ENCODE measurements around the gene IER3. TPM values are rescaled to one million over a fixed set of nuclear protein-coding genes. Genes with fewer than 3 reads are reported as not detected.

The IER3 gene
- total and polyA plus RNA-seq, 2 of the 13 experiments (the other 11 are each of a cell fraction or from before 2014, with no cell fraction given), result 51.1 to 131 TPM

DNA sequence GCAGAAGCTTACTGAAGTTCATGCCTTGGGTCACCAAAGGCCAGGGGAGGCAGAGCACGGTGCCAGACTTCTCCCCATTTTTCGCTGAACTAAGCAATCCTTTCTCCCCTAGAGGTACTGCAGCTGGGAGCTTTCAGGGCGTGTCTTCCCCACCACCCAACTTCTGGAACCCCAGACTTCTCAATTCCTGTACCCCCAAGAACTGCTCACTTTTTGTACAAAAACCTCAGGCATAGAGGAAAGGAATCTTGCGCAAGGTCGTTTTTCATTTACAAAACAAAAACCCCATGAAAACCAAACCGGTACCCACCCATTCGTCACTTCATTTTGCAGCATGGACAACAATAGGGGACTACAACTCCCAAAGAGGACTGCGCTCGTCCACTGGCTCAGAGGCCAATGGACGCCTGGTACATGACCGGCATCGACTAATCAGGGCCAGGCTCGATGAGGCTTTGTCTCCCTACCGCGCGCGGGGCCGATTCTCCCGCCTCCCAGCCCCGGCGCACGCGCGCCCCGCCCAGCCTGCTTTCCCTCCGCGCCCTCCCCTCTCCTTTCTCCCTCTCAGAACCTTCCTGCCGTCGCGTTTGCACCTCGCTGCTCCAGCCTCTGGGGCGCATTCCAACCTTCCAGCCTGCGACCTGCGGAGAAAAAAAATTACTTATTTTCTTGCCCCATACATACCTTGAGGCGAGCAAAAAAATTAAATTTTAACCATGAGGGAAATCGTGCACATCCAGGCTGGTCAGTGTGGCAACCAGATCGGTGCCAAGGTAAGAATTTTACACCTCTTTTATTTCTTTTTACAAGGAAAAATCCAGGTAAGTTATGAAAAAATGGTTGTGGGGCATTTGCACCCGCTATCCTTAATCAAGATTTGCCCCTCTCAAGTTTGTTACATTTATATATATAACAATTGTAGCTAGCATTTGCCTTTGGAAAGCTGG lies 24.3 kb downstream of the IER3 start, which contains the start of gene TUBB (continued):
- TF ChIP-seq, protein P1, sequence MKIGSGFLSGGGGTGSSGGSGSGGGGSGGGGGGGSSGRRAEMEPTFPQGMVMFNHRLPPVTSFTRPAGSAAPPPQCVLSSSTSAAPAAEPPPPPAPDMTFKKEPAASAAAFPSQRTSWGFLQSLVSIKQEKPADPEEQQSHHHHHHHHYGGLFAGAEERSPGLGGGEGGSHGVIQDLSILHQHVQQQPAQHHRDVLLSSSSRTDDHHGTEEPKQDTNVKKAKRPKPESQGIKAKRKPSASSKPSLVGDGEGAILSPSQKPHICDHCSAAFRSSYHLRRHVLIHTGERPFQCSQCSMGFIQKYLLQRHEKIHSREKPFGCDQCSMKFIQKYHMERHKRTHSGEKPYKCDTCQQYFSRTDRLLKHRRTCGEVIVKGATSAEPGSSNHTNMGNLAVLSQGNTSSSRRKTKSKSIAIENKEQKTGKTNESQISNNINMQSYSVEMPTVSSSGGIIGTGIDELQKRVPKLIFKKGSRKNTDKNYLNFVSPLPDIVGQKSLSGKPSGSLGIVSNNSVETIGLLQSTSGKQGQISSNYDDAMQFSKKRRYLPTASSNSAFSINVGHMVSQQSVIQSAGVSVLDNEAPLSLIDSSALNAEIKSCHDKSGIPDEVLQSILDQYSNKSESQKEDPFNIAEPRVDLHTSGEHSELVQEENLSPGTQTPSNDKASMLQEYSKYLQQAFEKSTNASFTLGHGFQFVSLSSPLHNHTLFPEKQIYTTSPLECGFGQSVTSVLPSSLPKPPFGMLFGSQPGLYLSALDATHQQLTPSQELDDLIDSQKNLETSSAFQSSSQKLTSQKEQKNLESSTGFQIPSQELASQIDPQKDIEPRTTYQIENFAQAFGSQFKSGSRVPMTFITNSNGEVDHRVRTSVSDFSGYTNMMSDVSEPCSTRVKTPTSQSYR (CRISPR knock-in tag; IDR thresholded peaks at IDR 0.05; ENCODE audit: borderline replicate concordance), result peak; percentile 66
- no peak; the same call in 1 of the 2 replicates for TF ChIP-seq MIER2 (CRISPR knock-in tag; IDR thresholded peaks at IDR 0.05)
- peak; percentile 90 for TF ChIP-seq ZNF772 (CRISPR knock-in tag; IDR thresholded peaks at IDR 0.05)
- TF ChIP-seq, protein P2, sequence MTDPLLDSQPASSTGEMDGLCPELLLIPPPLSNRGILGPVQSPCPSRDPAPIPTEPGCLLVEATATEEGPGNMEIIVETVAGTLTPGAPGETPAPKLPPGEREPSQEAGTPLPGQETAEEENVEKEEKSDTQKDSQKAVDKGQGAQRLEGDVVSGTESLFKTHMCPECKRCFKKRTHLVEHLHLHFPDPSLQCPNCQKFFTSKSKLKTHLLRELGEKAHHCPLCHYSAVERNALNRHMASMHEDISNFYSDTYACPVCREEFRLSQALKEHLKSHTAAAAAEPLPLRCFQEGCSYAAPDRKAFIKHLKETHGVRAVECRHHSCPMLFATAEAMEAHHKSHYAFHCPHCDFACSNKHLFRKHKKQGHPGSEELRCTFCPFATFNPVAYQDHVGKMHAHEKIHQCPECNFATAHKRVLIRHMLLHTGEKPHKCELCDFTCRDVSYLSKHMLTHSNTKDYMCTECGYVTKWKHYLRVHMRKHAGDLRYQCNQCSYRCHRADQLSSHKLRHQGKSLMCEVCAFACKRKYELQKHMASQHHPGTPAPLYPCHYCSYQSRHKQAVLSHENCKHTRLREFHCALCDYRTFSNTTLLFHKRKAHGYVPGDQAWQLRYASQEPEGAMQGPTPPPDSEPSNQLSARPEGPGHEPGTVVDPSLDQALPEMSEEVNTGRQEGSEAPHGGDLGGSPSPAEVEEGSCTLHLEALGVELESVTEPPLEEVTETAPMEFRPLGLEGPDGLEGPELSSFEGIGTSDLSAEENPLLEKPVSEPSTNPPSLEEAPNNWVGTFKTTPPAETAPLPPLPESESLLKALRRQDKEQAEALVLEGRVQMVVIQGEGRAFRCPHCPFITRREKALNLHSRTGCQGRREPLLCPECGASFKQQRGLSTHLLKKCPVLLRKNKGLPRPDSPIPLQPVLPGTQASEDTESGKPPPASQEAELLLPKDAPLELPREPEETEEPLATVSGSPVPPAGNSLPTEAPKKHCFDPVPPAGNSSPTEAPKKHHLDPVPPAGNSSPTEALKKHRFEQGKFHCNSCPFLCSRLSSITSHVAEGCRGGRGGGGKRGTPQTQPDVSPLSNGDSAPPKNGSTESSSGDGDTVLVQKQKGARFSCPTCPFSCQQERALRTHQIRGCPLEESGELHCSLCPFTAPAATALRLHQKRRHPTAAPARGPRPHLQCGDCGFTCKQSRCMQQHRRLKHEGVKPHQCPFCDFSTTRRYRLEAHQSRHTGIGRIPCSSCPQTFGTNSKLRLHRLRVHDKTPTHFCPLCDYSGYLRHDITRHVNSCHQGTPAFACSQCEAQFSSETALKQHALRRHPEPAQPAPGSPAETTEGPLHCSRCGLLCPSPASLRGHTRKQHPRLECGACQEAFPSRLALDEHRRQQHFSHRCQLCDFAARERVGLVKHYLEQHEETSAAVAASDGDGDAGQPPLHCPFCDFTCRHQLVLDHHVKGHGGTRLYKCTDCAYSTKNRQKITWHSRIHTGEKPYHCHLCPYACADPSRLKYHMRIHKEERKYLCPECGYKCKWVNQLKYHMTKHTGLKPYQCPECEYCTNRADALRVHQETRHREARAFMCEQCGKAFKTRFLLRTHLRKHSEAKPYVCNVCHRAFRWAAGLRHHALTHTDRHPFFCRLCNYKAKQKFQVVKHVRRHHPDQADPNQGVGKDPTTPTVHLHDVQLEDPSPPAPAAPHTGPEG (CRISPR knock-in tag; IDR thresholded peaks at IDR 0.05), result peak; percentile 67; the same call in 1 of the 2 replicates
- TF ChIP-seq, protein P3, sequence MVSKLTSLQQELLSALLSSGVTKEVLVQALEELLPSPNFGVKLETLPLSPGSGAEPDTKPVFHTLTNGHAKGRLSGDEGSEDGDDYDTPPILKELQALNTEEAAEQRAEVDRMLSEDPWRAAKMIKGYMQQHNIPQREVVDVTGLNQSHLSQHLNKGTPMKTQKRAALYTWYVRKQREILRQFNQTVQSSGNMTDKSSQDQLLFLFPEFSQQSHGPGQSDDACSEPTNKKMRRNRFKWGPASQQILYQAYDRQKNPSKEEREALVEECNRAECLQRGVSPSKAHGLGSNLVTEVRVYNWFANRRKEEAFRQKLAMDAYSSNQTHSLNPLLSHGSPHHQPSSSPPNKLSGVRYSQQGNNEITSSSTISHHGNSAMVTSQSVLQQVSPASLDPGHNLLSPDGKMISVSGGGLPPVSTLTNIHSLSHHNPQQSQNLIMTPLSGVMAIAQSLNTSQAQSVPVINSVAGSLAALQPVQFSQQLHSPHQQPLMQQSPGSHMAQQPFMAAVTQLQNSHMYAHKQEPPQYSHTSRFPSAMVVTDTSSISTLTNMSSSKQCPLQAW (CRISPR knock-in tag; IDR thresholded peaks at IDR 0.05), result no peak; the same call in none of the 2 replicates
- TF ChIP-seq, protein P4, sequence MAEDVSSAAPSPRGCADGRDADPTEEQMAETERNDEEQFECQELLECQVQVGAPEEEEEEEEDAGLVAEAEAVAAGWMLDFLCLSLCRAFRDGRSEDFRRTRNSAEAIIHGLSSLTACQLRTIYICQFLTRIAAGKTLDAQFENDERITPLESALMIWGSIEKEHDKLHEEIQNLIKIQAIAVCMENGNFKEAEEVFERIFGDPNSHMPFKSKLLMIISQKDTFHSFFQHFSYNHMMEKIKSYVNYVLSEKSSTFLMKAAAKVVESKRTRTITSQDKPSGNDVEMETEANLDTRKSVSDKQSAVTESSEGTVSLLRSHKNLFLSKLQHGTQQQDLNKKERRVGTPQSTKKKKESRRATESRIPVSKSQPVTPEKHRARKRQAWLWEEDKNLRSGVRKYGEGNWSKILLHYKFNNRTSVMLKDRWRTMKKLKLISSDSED (CRISPR knock-in tag; IDR thresholded peaks at IDR 0.05), result no peak
- TF ChIP-seq, protein P5, sequence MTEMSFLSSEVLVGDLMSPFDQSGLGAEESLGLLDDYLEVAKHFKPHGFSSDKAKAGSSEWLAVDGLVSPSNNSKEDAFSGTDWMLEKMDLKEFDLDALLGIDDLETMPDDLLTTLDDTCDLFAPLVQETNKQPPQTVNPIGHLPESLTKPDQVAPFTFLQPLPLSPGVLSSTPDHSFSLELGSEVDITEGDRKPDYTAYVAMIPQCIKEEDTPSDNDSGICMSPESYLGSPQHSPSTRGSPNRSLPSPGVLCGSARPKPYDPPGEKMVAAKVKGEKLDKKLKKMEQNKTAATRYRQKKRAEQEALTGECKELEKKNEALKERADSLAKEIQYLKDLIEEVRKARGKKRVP (CRISPR knock-in tag; IDR thresholded peaks at IDR 0.05), result no peak
- TF ChIP-seq DMAP1 (CRISPR knock-in tag; IDR thresholded peaks at IDR 0.05), result peak; percentile 41
- peak; percentile 62; the same call in 1 of the 2 replicates for TF ChIP-seq HES4 (CRISPR knock-in tag; IDR thresholded peaks at IDR 0.05; ENCODE audit: borderline replicate concordance)
- TF ChIP-seq KLF9 (CRISPR knock-in tag; IDR thresholded peaks at IDR 0.05; ENCODE audit: low read depth), result peak; percentile 54; the same call in 1 of the 2 replicates
- TF ChIP-seq ZNF296 (CRISPR knock-in tag; conservative IDR thresholded peaks at IDR 0.05), result peak; percentile 65; the same call in 1 of the 2 replicates
- TF ChIP-seq PAF1 (CRISPR knock-in tag; IDR thresholded peaks at IDR 0.05), result 0 out of 2 replicates have a peak, but pooled peaks have one; percentile 32
- TF ChIP-seq NCOA1 (CRISPR knock-in tag; IDR thresholded peaks at IDR 0.05), result no peak
- TF ChIP-seq FOXA1 (IDR thresholded peaks at IDR 0.05), result no peak
- TF ChIP-seq FOXA1 (CRISPR knock-in tag; IDR thresholded peaks at IDR 0.05), result no peak; the same call in 1 of the 2 replicates
- TF ChIP-seq YY1 (IDR thresholded peaks at IDR 0.05; ENCODE audit: insufficient read depth, insufficient replicate concordance, low read depth, low read length), result peak; percentile 78
